CD4-positive, CD25-positive, alpha-beta regulatory T cell (primary cell): Measurements from ENCODE around the gene PEAK1. TPM values are rescaled to one million over a fixed set of nuclear protein-coding genes. Genes with fewer than 3 reads are reported as not detected.

ENCODE experiments used
- ATAC-seq, 2 donors: fragments of 150-1000 bp; cut with Tn5 transposase; one replicate each; pipeline ENCODE4 v1.10.0; 2021; ENCODE audit warnings: low read depth in 2 of 2, moderate number of reproducible peaks in 2 of 2, moderate library complexity in 1 of 2
- DNase-seq, 3 donors: peaks; one replicate each; pipeline versions ENCODE4 v3.0.0 to v3.0.0-alpha.2; 2012 to 2022; ENCODE audit warnings: mixed read lengths in 1 of 3
- H3K27ac ChIP-seq: one replicate; pipeline ENCODE4 v1.7.0; 2013; ENCODE audit warnings: mild to moderate bottlenecking, low read length; ENCODE audit not compliant: insufficient read depth, poor library complexity, severe bottlenecking
- H3K27me3 ChIP-seq: one replicate; pipeline ENCODE4 v1.7.0; 2013; ENCODE audit warnings: low read length; ENCODE audit not compliant: control insufficient read depth, insufficient read depth
- H3K36me3 ChIP-seq: one replicate; pipeline ENCODE4 v1.7.0; 2013; ENCODE audit warnings: mild to moderate bottlenecking, low read length, moderate library complexity; ENCODE audit not compliant: control insufficient read depth, insufficient read depth
- H3K4me1 ChIP-seq: 2 replicates; pipeline ENCODE4 v1.7.0; 2013; ENCODE audit warnings: mild to moderate bottlenecking, low read length; ENCODE audit not compliant: insufficient read depth, control insufficient read depth, poor library complexity, severe bottlenecking
- H3K4me3 ChIP-seq: one replicate; pipeline ENCODE4 v1.7.0; 2013; ENCODE audit warnings: low read depth, mild to moderate bottlenecking, low read length, moderate library complexity
- H3K9me3 ChIP-seq, 2 experiments: 1 replicate in 1 of 2; 2 replicates in 1 of 2; pipeline ENCODE4 v1.7.0; 2013; ENCODE audit warnings: low read length in 2 of 2, mild to moderate bottlenecking in 1 of 2, moderate library complexity in 1 of 2; ENCODE audit not compliant: control insufficient read depth in 2 of 2
- H3K27ac Mint-ChIP-seq, 3 donors: one replicate each; pipeline ENCODE4 v1.8.0; 2020 to 2022; ENCODE audit warnings: mild to moderate bottlenecking in 3 of 3, mixed read lengths in 3 of 3, moderate library complexity in 2 of 3
- H3K27me3 Mint-ChIP-seq: one replicate; pipeline ENCODE4 v1.8.0; 2022; ENCODE audit warnings: mild to moderate bottlenecking, mixed read lengths
- H3K36me3 Mint-ChIP-seq: one replicate; pipeline ENCODE4 v1.8.0; 2020; ENCODE audit warnings: mixed read lengths
- H3K4me1 Mint-ChIP-seq, 4 donors: one replicate each; pipeline ENCODE4 v1.8.0; 2020 to 2022; ENCODE audit warnings: mixed read lengths in 4 of 4, mild to moderate bottlenecking in 1 of 4
- H3K4me3 Mint-ChIP-seq, 4 donors: one replicate each; pipeline ENCODE4 v1.8.0; 2020 to 2022; ENCODE audit warnings: mild to moderate bottlenecking in 4 of 4, mixed read lengths in 4 of 4, moderate library complexity in 3 of 4
- H3K9me3 Mint-ChIP-seq, 7 donors: one replicate each; pipeline ENCODE4 v1.8.0; 2020 to 2022; ENCODE audit warnings: mixed read lengths in 7 of 7, mild to moderate bottlenecking in 3 of 7, moderate library complexity in 2 of 7
- polyA plus RNA-seq, 4 donors: library from polyadenylated mRNA; unstranded; fragments of 300-500 nt; fragmentation: Illumina TruSeq; gene quantifications; one replicate each; pipeline ENCODE4 v1.2.3, GENCODE V29; 2021
- total RNA-seq: library from RNA; stranded (reverse); gene quantifications from one replicate; pipeline ENCODE4 v1.2.3, GENCODE V29; 2022

The PEAK1 gene
- total and polyA plus RNA-seq, 5 donors from 2014 or later = 0.15 to 9.6 (median 1.1) TPM

DNA sequence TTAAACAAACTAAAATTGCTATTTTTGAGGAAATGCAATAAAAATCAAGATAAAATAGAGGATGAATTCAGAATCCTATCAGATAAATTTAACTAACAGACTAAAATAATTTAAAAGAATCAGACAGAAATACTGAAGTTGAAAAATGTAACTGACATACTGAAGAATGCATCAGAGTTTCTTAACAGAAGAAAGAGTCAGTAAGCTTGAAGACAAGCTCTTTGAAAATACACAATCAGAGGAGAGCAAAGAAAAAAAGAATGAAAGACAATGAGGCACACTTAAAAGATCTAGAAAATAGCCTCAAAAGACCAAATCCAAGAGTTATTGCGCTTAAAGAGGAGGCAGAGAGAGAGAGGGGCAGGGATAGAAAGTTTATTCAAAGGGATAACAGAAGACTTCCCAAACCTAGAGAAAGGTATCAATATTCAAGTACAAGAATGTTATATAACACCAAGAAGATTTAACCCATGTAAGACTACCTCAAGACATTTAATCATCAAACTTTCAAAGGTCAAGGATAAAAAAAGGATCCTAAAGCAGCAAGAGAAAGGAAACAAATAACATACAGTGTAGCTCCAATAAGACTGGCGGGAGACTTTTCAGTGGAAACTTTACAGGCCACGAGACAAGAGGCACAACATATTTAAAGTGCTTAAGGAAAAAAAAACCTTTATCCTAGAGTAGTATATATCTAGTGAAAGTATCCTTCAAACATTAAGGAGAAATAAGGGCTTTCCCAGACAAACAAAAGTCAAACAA is 24.7 kb downstream of the PEAK1 start:
- H3K4me3 Mint-ChIP-seq = peak overlapping the region in 1 of 4 donors; percentile 57
- Histone ChIP-seq H3K36me3 (no peaks in the 10 kb centered on the region), H3K27me3 (peaks cover 3% of the 10 kb centered on the region), H3K27ac (no peak overlapping the region), H3K9me3 (peaks cover 8 to 35% of the 10 kb centered on the region in 2 experiments), H3K4me3 (no peak overlapping the region), H3K4me1 (no peaks in the 10 kb centered on the region)
- H3K4me1 Mint-ChIP-seq = peaks cover 0 to 16% (median 3%) of the 10 kb centered on the region in 4 donors
- no peak overlapping the region for H3K27ac Mint-ChIP-seq
- peaks cover 13% of the 10 kb centered on the region for H3K27me3 Mint-ChIP-seq
- DNase-seq (no peak), ATAC-seq (no peak)
- peaks cover 6 to 47% (median 16%) of the 10 kb centered on the region in 7 donors for H3K9me3 Mint-ChIP-seq
- peaks cover 4% of the 10 kb centered on the region for H3K36me3 Mint-ChIP-seq

DNA sequence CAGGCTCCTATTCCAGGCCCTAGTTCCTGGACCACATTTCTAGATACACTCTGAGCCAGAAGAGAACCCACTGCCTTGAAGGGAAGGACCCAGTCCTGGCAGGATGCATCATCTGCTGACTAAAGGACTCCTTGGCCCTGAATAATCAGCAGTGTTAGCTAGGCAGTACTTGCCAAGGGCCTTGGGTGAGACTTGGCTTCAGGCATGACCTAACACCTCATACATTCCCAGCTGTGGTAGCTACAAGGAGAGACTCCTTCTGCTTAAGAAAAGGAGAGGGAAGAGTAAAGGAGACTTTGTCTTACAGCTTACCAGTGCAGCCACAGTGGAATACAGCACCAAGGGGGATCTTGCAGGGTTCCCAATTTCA is 26.4 kb downstream of the PEAK1 start:
- Mint-ChIP-seq H3K4me1 (peaks cover 0 to 16% (median 3%) of the 10 kb centered on the region in 4 donors), H3K36me3 (peaks cover 4% of the 10 kb centered on the region), H3K27ac (no peak overlapping the region), H3K27me3 (peaks cover 9% of the 10 kb centered on the region), H3K9me3 (peaks cover 4 to 30% (median 15%) of the 10 kb centered on the region in 7 donors), H3K4me3 (no peak overlapping the region)
- no peaks in the 10 kb centered on the region for H3K4me1 ChIP-seq
- H3K4me3 ChIP-seq = no peak overlapping the region
- no peak overlapping the region for H3K27ac ChIP-seq
- H3K27me3 ChIP-seq = peaks cover 3% of the 10 kb centered on the region
- peaks cover 3 to 20% of the 10 kb centered on the region in 2 experiments for H3K9me3 ChIP-seq
- ATAC-seq (no peak), DNase-seq (no peak)
- H3K36me3 ChIP-seq = no peaks in the 10 kb centered on the region

DNA sequence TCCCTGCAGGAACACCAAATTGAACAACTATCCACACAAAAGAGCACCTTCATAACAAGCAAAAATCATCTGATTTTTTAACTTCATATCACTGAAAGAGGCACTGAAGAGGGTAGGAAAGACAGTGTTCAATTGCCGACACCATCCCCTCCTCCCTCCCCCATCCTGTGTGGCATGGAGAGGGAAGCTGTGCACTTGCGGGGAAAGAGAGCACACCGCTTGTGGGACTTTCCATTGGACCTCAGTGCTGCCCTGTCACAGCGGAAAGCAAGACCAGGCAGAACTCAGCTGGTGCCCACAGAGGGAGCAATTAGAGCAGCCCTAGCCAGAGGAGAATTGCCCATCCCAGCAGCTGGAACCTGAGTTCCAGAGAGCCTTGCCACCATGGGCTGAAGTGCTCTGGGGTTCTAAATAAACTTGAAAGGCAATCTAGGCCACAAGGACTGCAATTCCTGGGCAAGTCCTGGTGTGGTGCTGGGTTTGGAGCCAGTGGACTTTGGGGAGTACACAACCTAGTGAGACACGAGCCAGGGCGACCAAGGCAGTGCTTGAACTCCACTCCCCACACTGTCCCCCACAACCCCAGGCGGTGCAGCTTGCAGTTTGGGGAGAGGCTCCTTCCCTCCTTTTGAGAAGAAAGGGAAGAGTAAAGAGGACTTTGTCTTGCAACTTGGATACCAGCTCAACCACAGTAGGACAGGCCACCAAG is 27.0 kb downstream of the PEAK1 start:
- Mint-ChIP-seq H3K27me3 (peaks cover 9% of the 10 kb centered on the region), H3K36me3 (peaks cover 4% of the 10 kb centered on the region), H3K4me1 (peaks cover 0 to 16% (median 3%) of the 10 kb centered on the region in 4 donors), H3K9me3 (peaks cover 4 to 24% (median 9%) of the 10 kb centered on the region in 7 donors), H3K4me3 (no peak overlapping the region), H3K27ac (no peak overlapping the region)
- Histone ChIP-seq H3K4me3 (no peak overlapping the region), H3K27ac (no peak overlapping the region), H3K36me3 (no peaks in the 10 kb centered on the region), H3K27me3 (peaks cover 3% of the 10 kb centered on the region), H3K4me1 (no peaks in the 10 kb centered on the region), H3K9me3 (peaks cover 3 to 17% of the 10 kb centered on the region in 2 experiments)
- DNase-seq = no peak
- no peak for ATAC-seq

DNA sequence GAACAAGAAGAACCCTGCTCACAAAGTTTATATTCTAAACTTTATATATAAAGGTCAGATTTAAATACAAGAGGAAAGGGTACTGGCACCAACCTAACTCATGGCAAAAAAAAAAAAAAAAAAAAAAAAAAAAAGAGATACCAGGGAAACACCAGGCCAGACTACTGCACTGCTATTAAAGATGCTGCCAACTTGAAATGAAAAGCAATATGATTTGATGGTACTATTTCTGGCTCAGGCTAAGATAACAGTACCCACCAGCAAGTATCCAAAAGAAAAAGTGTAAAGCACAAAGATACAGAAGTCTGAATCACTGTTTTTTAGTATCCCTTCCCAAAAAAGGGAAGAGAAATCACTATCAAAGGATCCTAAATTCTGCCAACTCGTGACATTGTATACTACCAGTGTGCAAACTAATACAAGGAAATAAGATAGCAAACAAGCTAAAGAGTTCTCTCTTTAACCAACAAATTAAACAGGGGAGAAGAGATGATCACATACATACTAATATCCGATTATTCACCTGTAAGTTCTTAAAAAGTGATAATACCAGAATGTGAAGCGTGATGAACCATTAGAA is 28.4 kb downstream of the PEAK1 start:
- DNase-seq (no peak), ATAC-seq (no peak)
- Mint-ChIP-seq H3K9me3 (peaks cover 3 to 16% (median 6%) of the 10 kb centered on the region in 7 donors), H3K4me1 (peaks cover 0 to 14% (median 4%) of the 10 kb centered on the region in 4 donors), H3K4me3 (no peak overlapping the region), H3K27ac (no peak overlapping the region), H3K27me3 (peaks cover 5% of the 10 kb centered on the region), H3K36me3 (peaks cover 4% of the 10 kb centered on the region)
- no peaks in the 10 kb centered on the region for H3K36me3 ChIP-seq
- H3K4me3 ChIP-seq = no peak overlapping the region
- H3K9me3 ChIP-seq = peaks cover 3 to 17% of the 10 kb centered on the region in 2 experiments
- no peak overlapping the region for H3K27ac ChIP-seq
- H3K27me3 ChIP-seq = peaks cover 3% of the 10 kb centered on the region
- no peaks in the 10 kb centered on the region for H3K4me1 ChIP-seq

DNA sequence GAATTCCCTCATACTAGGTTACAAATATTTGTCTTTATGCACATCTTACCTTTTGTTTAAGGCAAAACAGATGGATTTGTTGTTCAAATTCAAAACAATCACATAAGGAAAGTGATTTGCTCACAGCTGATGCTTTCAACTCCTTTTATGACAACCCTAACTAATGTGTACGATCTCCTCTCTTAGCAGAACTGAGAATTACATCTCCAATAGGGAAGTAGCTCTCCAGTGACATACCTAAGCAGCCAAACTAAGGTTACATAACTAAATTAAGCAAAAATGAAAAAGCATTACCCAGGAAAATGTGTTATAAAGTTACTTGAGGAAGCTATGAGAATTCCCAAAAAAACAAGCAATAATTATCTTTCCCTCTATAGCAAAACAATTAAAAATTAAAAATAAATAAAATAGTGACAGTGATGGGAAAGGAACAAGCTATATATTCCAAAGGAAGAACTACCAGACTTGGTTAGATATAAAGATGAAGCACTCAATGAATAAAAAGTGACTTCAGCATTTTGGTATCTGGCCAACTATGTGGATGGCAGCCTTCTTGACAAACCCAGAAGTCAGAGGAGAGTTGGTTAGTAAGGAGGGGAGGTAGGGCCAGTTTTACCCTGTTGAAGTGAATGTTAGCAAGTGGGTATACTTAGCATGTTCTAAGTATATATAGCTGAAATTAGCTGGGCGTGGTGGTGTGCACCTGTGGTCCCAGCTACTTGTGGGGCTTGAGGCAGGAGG is 32.4 kb downstream of the PEAK1 start:
- Mint-ChIP-seq H3K4me3 (no peak overlapping the region), H3K36me3 (no peaks in the 10 kb centered on the region), H3K27ac (no peak overlapping the region), H3K4me1 (peaks cover 7 to 16% (median 10%) of the 10 kb centered on the region in 4 donors), H3K9me3 (no peaks in the 10 kb centered on the region), H3K27me3 (no peaks in the 10 kb centered on the region)
- Histone ChIP-seq H3K36me3 (no peaks in the 10 kb centered on the region), H3K27me3 (no peaks in the 10 kb centered on the region), H3K4me1 (no peaks in the 10 kb centered on the region), H3K27ac (no peak overlapping the region), H3K4me3 (no peak overlapping the region), H3K9me3 (no peaks in the 10 kb centered on the region)
- ATAC-seq (no peak), DNase-seq (no peak)

DNA sequence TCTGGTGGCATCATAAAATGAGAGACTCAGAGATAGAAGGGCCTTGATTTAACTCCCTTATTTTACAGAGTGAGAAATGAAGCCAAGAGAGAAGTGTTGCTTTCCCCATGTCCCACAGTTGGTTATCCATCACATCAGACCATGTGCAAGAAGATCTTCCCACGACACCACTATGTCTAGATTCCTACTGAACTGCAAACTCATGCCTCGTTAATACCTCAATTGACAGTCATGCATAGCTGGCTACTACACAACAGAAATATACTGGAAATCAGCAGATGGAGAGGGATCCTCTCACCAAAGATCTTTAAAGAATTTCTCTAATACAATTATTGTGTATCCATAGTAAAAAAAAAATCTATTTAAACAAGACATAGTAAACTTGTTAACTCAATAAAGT is 33.3 kb downstream of the PEAK1 start:
- Mint-ChIP-seq H3K4me1 (peaks cover 7 to 13% (median 10%) of the 10 kb centered on the region in 4 donors), H3K36me3 (no peaks in the 10 kb centered on the region), H3K4me3 (no peak overlapping the region), H3K27me3 (no peaks in the 10 kb centered on the region), H3K9me3 (no peaks in the 10 kb centered on the region), H3K27ac (no peak overlapping the region)
- Histone ChIP-seq H3K27me3 (no peaks in the 10 kb centered on the region), H3K4me1 (no peaks in the 10 kb centered on the region), H3K27ac (no peak overlapping the region), H3K36me3 (no peaks in the 10 kb centered on the region), H3K9me3 (no peaks in the 10 kb centered on the region), H3K4me3 (no peak overlapping the region)
- ATAC-seq (no peak), DNase-seq (no peak)

DNA sequence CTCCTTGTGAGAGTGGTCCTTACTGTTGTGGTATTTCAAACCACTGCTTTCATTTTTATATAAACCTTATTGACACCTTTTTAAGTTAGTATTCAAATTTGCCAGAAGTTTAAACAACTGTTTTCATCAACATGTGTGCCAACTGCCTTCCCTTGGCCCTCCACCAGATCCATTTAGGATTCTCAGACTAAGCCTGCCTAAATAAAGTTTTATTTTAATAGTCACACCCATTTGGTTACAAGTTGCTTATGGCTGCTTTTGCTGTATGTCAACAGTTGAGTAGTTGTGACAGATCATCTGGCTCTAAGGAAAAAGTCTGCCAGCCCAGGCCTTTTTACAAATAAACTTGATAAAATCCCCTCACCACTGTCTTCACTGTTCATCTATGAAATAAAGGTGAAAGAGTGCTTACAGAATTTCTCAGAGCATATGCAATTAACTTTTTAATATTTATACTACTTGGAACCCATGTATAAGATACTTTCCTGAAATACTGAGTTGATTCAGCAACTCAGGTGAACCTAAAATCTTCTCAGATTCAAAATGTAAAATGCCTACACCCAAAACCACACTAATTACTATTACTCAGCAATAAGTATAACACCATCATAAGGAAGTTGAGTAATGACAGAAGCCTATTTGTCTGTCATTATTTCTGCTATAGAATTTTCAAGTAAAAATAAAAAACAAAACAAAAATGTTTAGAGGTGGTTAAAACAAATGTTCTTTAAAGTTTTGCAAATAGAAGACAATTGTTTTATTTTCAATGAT is 35.1 kb downstream of the PEAK1 start:
- DNase-seq (peak in 1 of 3 donors; percentile 52), ATAC-seq (no peak)
- Histone ChIP-seq H3K4me3 (no peak overlapping the region), H3K4me1 (no peaks in the 10 kb centered on the region), H3K9me3 (no peaks in the 10 kb centered on the region), H3K27me3 (no peaks in the 10 kb centered on the region), H3K27ac (no peak overlapping the region), H3K36me3 (no peaks in the 10 kb centered on the region)
- peaks cover 7 to 12% (median 8%) of the 10 kb centered on the region in 4 donors for H3K4me1 Mint-ChIP-seq
- no peak overlapping the region for H3K4me3 Mint-ChIP-seq
- H3K36me3 Mint-ChIP-seq = no peaks in the 10 kb centered on the region
- H3K27me3 Mint-ChIP-seq = peaks cover 2% of the 10 kb centered on the region
- H3K9me3 Mint-ChIP-seq = no peaks in the 10 kb centered on the region
- no peak overlapping the region for H3K27ac Mint-ChIP-seq
